Smooth muscle cell (in vitro differentiated cells): Measurements from ENCODE around the gene RMRP. TPM values are rescaled to one million over a fixed set of nuclear protein-coding genes. Genes with fewer than 3 reads are reported as not detected.
"Not testable (repeated sequence)": the region's sequence is repeated elsewhere in the genome, so short reads cannot be mapped to it uniquely, and the experiment has no call there.

Source experiments
- DNase-seq: peaks from one replicate; lab custom pipeline; 2025; ENCODE audit not compliant: unreplicated experiment; lab: John Stamatoyannopoulos, UW
- H2AFZ ChIP-seq: fragments of 200-600 bp; sonication (generic); 2 replicates; pipeline ENCODE4 v1.6.0; 2016; ENCODE audit warnings: antibody characterized with exemption, low read depth, mild to moderate bottlenecking
- H3F3A ChIP-seq: fragments of 200-600 bp; sonication (generic); 2 replicates; pipeline ENCODE4 v1.6.0; 2017; ENCODE audit warnings: antibody characterized with exemption, low read depth
- H3K27ac ChIP-seq: fragments of 200-600 bp; sonication (generic); 2 replicates; pipeline ENCODE4 v1.5.1; 2016; ENCODE audit warnings: low read depth, mild to moderate bottlenecking
- H3K27me3 ChIP-seq: fragments of 200-600 bp; sonication (generic); 2 replicates; pipeline ENCODE4 v1.6.1; 2016; ENCODE audit warnings: low read depth, mild to moderate bottlenecking
- H3K36me3 ChIP-seq: fragments of 200-600 bp; sonication (generic); 2 replicates; pipeline ENCODE4 v1.5.1; 2016; ENCODE audit warnings: low read depth
- H3K4me1 ChIP-seq: fragments of 200-600 bp; sonication (generic); 2 replicates; pipeline ENCODE4 v1.5.1; 2016; ENCODE audit warnings: low read depth
- H3K4me2 ChIP-seq: fragments of 200-600 bp; sonication (generic); 2 replicates; pipeline ENCODE4 v1.6.0; 2016; ENCODE audit warnings: mild to moderate bottlenecking
- H3K4me3 ChIP-seq: fragments of 200-600 bp; sonication (generic); 2 replicates; pipeline ENCODE4 v1.5.1; 2016; ENCODE audit warnings: mild to moderate bottlenecking
- H3K79me2 ChIP-seq: fragments of 200-600 bp; sonication (generic); 2 replicates; pipeline ENCODE4 v1.6.0; 2016; ENCODE audit warnings: low read depth, mild to moderate bottlenecking
- H3K9ac ChIP-seq: fragments of 200-600 bp; sonication (generic); 2 replicates; pipeline ENCODE4 v1.6.0; 2016; ENCODE audit warnings: low read depth
- H3K9me3 ChIP-seq: fragments of 200-600 bp; sonication (generic); replicated peaks from 2 replicates; pipeline ENCODE4 v1.5.1; 2016; ENCODE audit warnings: low read depth
- H4K20me1 ChIP-seq: fragments of 200-600 bp; sonication (generic); 2 replicates; pipeline ENCODE4 v1.6.0; 2016; ENCODE audit warnings: low read depth
- CTCF ChIP-seq: fragments of 200-600 bp; sonication (generic); IDR thresholded peaks from 2 replicates; pipeline ENCODE4 v1.5.1; 2017; ENCODE audit warnings: borderline replicate concordance, mild to moderate bottlenecking, antibody characterized with exemption; ENCODE audit not compliant: insufficient read depth, poor library complexity, severe bottlenecking
- WGBS: methylation state at CpG from one replicate; pipeline ENCODE4 v1.1.7; 2016; ENCODE audit warnings: low lambda C conversion rate; 5-methylcytosine and 5-hydroxymethylcytosine counted together
- polyA plus RNA-seq: library from polyadenylated mRNA; unstranded; fragments of >200 nt; fragmentation: Nextera tagmentation; extraction: Ambion mirVana; gene quantifications from 2 replicates; pipeline ENCODE4 v1.2.1, GENCODE V29; 2016
- total RNA-seq: library from RNA; depleted of rRNA; stranded (reverse); fragments of >200 nt; gene quantifications from 2 replicates; pipeline ENCODE4 v1.2.3, GENCODE V29; 2014

The RMRP gene
- total and polyA plus RNA-seq, 2 experiments from 2014 or later = 10,156 TPM; not detected in 1

DNA sequence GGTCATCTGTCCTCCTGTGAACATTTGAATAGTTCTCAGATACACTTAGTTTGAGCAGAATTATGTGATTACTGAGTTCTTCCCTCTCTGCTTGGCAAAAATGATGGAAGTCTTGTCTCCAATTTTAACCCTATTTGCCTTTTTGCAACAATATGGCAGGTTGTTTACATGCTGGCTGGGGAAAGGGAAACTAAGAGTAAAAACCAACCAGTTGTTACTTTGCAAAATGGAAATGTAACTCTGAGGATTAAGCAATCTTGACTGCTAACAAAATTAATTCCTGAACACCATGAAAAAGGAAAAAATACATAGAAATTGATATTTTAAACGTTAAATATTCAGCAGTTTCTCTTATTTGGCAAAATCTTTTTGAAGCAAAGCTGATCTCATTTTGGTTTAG lies 18.2 kb downstream of the RMRP start:
- H3F3A ChIP-seq = no peaks in the 10 kb centered on the region
- H3K4me2 ChIP-seq = no peak overlapping the region
- WGBS = 96% methylated on average over 1 of the region's 1 CpG
- no peaks in the 10 kb centered on the region for H3K9me3 ChIP-seq
- H3K36me3 ChIP-seq = no peaks in the 10 kb centered on the region
- TF ChIP-seq CTCF = no peak
- H2AFZ ChIP-seq = no peak overlapping the region
- no peaks in the 10 kb centered on the region for H3K27me3 ChIP-seq
- H3K4me1 ChIP-seq = no peaks in the 10 kb centered on the region
- no peak for DNase-seq
- no peak overlapping the region for H3K27ac ChIP-seq
- no peaks in the 10 kb centered on the region for H4K20me1 ChIP-seq
- H3K9ac ChIP-seq = no peak overlapping the region
- H3K4me3 ChIP-seq = no peak overlapping the region
- H3K79me2 ChIP-seq = no peaks in the 10 kb centered on the region

- 91% methylated on average over 1 of the region's 1 CpG for whole genome bisulfite sequencing
Measured at GRCh38 chr9:35639225-35639624, 18.6 kb downstream of the RMRP start.

GRCh38 chr9:35638751-35639150 lies 19.1 kb downstream of the RMRP start:
- H2AFZ ChIP-seq, H3K9me3 ChIP-seq, H3K4me1 ChIP-seq, H3K4me3 ChIP-seq, H3F3A ChIP-seq, H4K20me1 ChIP-seq, H3K27ac ChIP-seq, H3K4me2 ChIP-seq, H3K27me3 ChIP-seq, H3K79me2 ChIP-seq, DNase-seq, H3K9ac ChIP-seq, H3K36me3 ChIP-seq: not testable (repeated sequence)
- 96% methylated on average over 7 of the region's 8 CpGs for WGBS

More at GRCh38 chr9:35639225-35639624, 18.6 kb downstream of the RMRP start:
- not testable (repeated sequence) for H3K4me2 ChIP-seq, H3K9me3 ChIP-seq, H4K20me1 ChIP-seq, DNase-seq, H3K4me1 ChIP-seq, H3K27me3 ChIP-seq, H2AFZ ChIP-seq, H3K79me2 ChIP-seq, H3K9ac ChIP-seq, H3K4me3 ChIP-seq, H3F3A ChIP-seq, H3K36me3 ChIP-seq, H3K27ac ChIP-seq

- not testable (repeated sequence) for H3K79me2 ChIP-seq, H3K9me3 ChIP-seq, H3K36me3 ChIP-seq, H3K9ac ChIP-seq, H2AFZ ChIP-seq, H3K27me3 ChIP-seq, H3K4me3 ChIP-seq, H3K27ac ChIP-seq, DNase-seq, H3F3A ChIP-seq, H4K20me1 ChIP-seq, H3K4me1 ChIP-seq, H3K4me2 ChIP-seq
- WGBS = 91% methylated on average over 9 of the region's 9 CpGs
Measured at GRCh38 chr9:35637427-35637955, 20.3 kb downstream of the RMRP start.

GRCh38 chr9:35636877-35637246 lies 21.0 kb downstream of the RMRP start:
- not testable (repeated sequence) for H4K20me1 ChIP-seq, H3K4me1 ChIP-seq, H3K9me3 ChIP-seq, H3K4me2 ChIP-seq, H3K36me3 ChIP-seq, H3F3A ChIP-seq, H2AFZ ChIP-seq, H3K4me3 ChIP-seq, H3K9ac ChIP-seq, H3K27ac ChIP-seq, H3K27me3 ChIP-seq, H3K79me2 ChIP-seq, DNase-seq
- WGBS = 88% methylated on average over 6 of the region's 6 CpGs
